Ishikawa (cell line): Measurements from ENCODE around the gene KHSRP.

Source experiments
- CEBPB ChIP-seq: IDR thresholded peaks from 2 replicates; pipeline ENCODE4 v1.6.1; 2012
- EP300 ChIP-seq: IDR thresholded peaks from 2 replicates; pipeline ENCODE4 v1.6.1; 2012; ENCODE audit warnings: borderline replicate concordance
- REST ChIP-seq: IDR thresholded peaks from 2 replicates; pipeline ENCODE4 v1.6.1; 2012; ENCODE audit warnings: low read depth, mild to moderate bottlenecking
- TAF1 ChIP-seq: IDR thresholded peaks from 2 replicates; pipeline ENCODE4 v1.6.1; 2012; ENCODE audit warnings: low read depth, mild to moderate bottlenecking

- TF ChIP-seq EP300 (no peak), TAF1 (no peak), REST (no peak), CEBPB (no peak)
These were observed 37.2 kb downstream of the KHSRP start for GRCh38 chr19:6387372-6387771.
